GM23338 (cell line): ENCODE measurements around the gene CPNE4. TPM values are rescaled to one million over a fixed set of nuclear protein-coding genes. Genes with fewer than 3 reads are reported as not detected.
A peak's percentile ranks its signal among the peaks of the same experiment; 100 is the strongest.

Experiments
- ATAC-seq: fragments of 200-7000 bp; cut with Tn5 transposase; 3 replicates; pipeline ENCODE4 v1.9.1; 2020
- DNase-seq: peaks from one replicate; pipeline ENCODE4 v3.0.0-alpha.2; 2015; ENCODE audit warnings: low spot score
- H2AFZ ChIP-seq: fragments of 200-600 bp; sonication (generic); 2 replicates; pipeline ENCODE4 v1.8.0; 2016; ENCODE audit warnings: antibody characterized with exemption, mild to moderate bottlenecking, moderate library complexity
- H3F3A ChIP-seq: fragments of 200-600 bp; sonication (generic); replicated peaks from 2 replicates; pipeline ENCODE4 v1.8.0; 2017; ENCODE audit warnings: antibody characterized with exemption, mixed run types, low read depth
- H3K27ac ChIP-seq: fragments of 200-600 bp; sonication (generic); 2 replicates; pipeline ENCODE4 v1.6.1; 2016; ENCODE audit warnings: low read depth
- H3K27me3 ChIP-seq: fragments of 200-600 bp; sonication (generic); 2 replicates; pipeline ENCODE4 v1.8.0; 2016; ENCODE audit warnings: mild to moderate bottlenecking, mixed run types, moderate library complexity; ENCODE audit not compliant: insufficient read depth
- H3K36me3 ChIP-seq: fragments of 200-600 bp; sonication (generic); 2 replicates; pipeline ENCODE4 v1.8.0; 2016; ENCODE audit warnings: mild to moderate bottlenecking; ENCODE audit not compliant: insufficient read depth
- H3K4me1 ChIP-seq: fragments of 200-600 bp; sonication (generic); 2 replicates; pipeline ENCODE4 v1.8.0; 2016; ENCODE audit warnings: mild to moderate bottlenecking, moderate library complexity; ENCODE audit not compliant: insufficient read depth
- H3K4me2 ChIP-seq: fragments of 200-600 bp; sonication (generic); 2 replicates; pipeline ENCODE4 v1.7.1; 2017; ENCODE audit warnings: mixed run types
- H3K4me3 ChIP-seq: fragments of 200-600 bp; sonication (generic); 2 replicates; pipeline ENCODE4 v1.6.1; 2016; ENCODE audit warnings: mixed run types
- H3K79me2 ChIP-seq: fragments of 200-600 bp; sonication (generic); replicated peaks from 2 replicates; pipeline ENCODE4 v1.8.0; 2017; ENCODE audit warnings: mild to moderate bottlenecking; ENCODE audit not compliant: insufficient read depth
- H3K9me2 ChIP-seq: fragments of 200-600 bp; sonication (generic); 2 replicates; pipeline ENCODE4 v1.8.0; 2017; ENCODE audit not compliant: insufficient read depth
- H4K20me1 ChIP-seq: fragments of 200-600 bp; sonication (generic); replicated peaks from 2 replicates; pipeline ENCODE4 v1.8.0; 2017; ENCODE audit warnings: mild to moderate bottlenecking; ENCODE audit not compliant: insufficient read depth
- H3K27ac Mint-ChIP-seq: 2 replicates; pipeline ENCODE4 v1.8.0; 2020; ENCODE audit warnings: inconsistent platforms, mild to moderate bottlenecking, moderate library complexity, mixed read lengths
- H3K27me3 Mint-ChIP-seq: 3 replicates; pipeline ENCODE4 v1.8.0; 2022; ENCODE audit warnings: low read depth, mild to moderate bottlenecking, moderate library complexity, mixed read lengths, inconsistent platforms; ENCODE audit not compliant: insufficient read depth, poor library complexity
- H3K36me3 Mint-ChIP-seq: 3 replicates; pipeline ENCODE4 v1.8.0; 2021; ENCODE audit warnings: low read depth, mild to moderate bottlenecking, inconsistent platforms, moderate library complexity, mixed read lengths
- H3K4me1 Mint-ChIP-seq: 3 replicates; pipeline ENCODE4 v1.8.0; 2020; ENCODE audit warnings: mild to moderate bottlenecking, inconsistent platforms, mixed read lengths
- H3K4me3 Mint-ChIP-seq: 3 replicates; pipeline ENCODE4 v1.8.0; 2021; ENCODE audit warnings: moderate library complexity, mild to moderate bottlenecking, inconsistent platforms, mixed read lengths
- H3K9me3 Mint-ChIP-seq: 3 replicates; pipeline ENCODE4 v1.8.0; 2020; ENCODE audit warnings: moderate library complexity, mild to moderate bottlenecking, inconsistent platforms, mixed read lengths
- CREB1 ChIP-seq: fragments of 250-450 bp; sonication (Bioruptor Pico); IDR thresholded peaks from 2 replicates; pipeline ENCODE4 v1.5.0; 2020; ENCODE audit warnings: low read depth, mild to moderate bottlenecking, moderate library complexity
- EZH2 ChIP-seq: fragments of 200-600 bp; sonication (generic); IDR thresholded peaks from one replicate; pipeline ENCODE4 v1.8.0; 2017; ENCODE audit warnings: antibody characterized with exemption, mild to moderate bottlenecking, low read depth; ENCODE audit not compliant: unreplicated experiment
- EZH2phosphoT487 ChIP-seq: fragments of 200-600 bp; sonication (generic); IDR thresholded peaks from one replicate; pipeline ENCODE4 v1.8.1; 2018; ENCODE audit warnings: antibody characterized with exemption; ENCODE audit not compliant: unreplicated experiment
- JUNB ChIP-seq: IDR thresholded peaks from one replicate; pipeline ENCODE4 v1.6.1; 2016; ENCODE audit warnings: antibody characterized with exemption; ENCODE audit not compliant: unreplicated experiment
- NANOG ChIP-seq: IDR thresholded peaks from 2 replicates; pipeline ENCODE4 v1.6.1; 2016; ENCODE audit warnings: antibody characterized with exemption, borderline replicate concordance
- POLR2AphosphoS5 ChIP-seq: IDR thresholded peaks from 2 replicates; pipeline ENCODE4 v1.6.1; 2016; ENCODE audit warnings: antibody characterized with exemption, low read depth
- ZNF331 ChIP-seq: fragments of 250-450 bp; sonication (Bioruptor Pico); IDR thresholded peaks from 2 replicates; pipeline ENCODE4 v1.5.0; 2020; ENCODE audit warnings: low read depth, mild to moderate bottlenecking, moderate library complexity
- polyA plus RNA-seq: library from polyadenylated mRNA; unstranded; fragments of >200 nt; fragmentation: Nextera tagmentation; extraction: Ambion mirVana; gene quantifications from 2 replicates; pipeline ENCODE4 v1.2.1, GENCODE V29; 2016
- total RNA-seq: library from RNA; depleted of rRNA; stranded (reverse); fragments of >200 nt; shearing (Covaris generic); gene quantifications from 2 replicates; pipeline ENCODE4 v1.2.3, GENCODE V29; 2014
- TF ChIP-seq, protein P1 (sequence below): IDR thresholded peaks from one replicate; pipeline ENCODE4 v1.6.1; 2018; ENCODE audit warnings: antibody characterized with exemption; ENCODE audit not compliant: unreplicated experiment
- TF ChIP-seq, protein P2 (sequence below), 2 experiments: fragments of 200-600 bp in 1 of 2; sonication (generic) in 1 of 2; conservative IDR thresholded peaks; 2 replicates each; pipeline versions ENCODE4 v1.5.1 to v1.6.1; 2016 to 2017; ENCODE audit warnings: antibody characterized with exemption in 2 of 2, low read depth in 2 of 2, mild to moderate bottlenecking in 2 of 2, moderate library complexity in 1 of 2
- TF ChIP-seq, protein P3 (sequence below): IDR thresholded peaks from 2 replicates; pipeline ENCODE4 v1.6.1; 2016; ENCODE audit warnings: antibody characterized with exemption

CPNE4 gene
- total and polyA plus RNA-seq, 2 experiments from 2014 or later = 2.0 to 6.5 TPM

DNA sequence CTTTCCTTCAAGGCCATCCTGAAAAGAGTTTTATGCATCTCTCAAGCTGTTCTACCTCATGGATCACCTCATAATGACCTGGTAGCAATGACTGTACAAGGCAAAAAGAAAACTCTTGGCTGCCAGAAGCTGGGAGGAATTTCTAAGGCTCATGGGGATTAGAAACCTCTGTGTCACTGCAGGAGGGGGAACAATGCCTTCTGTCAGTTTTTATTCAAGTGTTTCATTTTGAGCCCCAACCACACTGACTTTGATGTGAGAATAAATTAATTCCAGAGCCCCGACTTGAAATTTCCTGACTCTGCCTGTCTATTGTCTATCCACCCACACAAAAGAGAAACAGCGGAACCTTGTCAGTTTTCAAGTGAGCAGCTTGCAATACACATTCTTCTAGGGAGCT is 473.3 kb downstream of the CPNE4 start:
- peaks cover 32% of the 10 kb centered on the region for H3K4me1 Mint-ChIP-seq
- Histone ChIP-seq H3K4me2 (no peak overlapping the region), H3K4me3 (no peak overlapping the region), H3K4me1 (peaks cover 30% of the 10 kb centered on the region), H3K36me3 (no peaks in the 10 kb centered on the region), H3K9me2 (no peaks in the 10 kb centered on the region), H4K20me1 (no peaks in the 10 kb centered on the region), H3F3A (no peaks in the 10 kb centered on the region), H3K27ac (no peak overlapping the region), H3K79me2 (no peaks in the 10 kb centered on the region), H3K27me3 (no peaks in the 10 kb centered on the region), H2AFZ (no peak overlapping the region)
- peak overlapping the region; percentile 61; the same call in 1 of the 2 replicates for H3K27ac Mint-ChIP-seq
- no peaks in the 10 kb centered on the region for H3K36me3 Mint-ChIP-seq
- DNase-seq (peak; percentile 8), ATAC-seq (no peak)
- H3K9me3 Mint-ChIP-seq = no peaks in the 10 kb centered on the region
- no peaks in the 10 kb centered on the region for H3K27me3 Mint-ChIP-seq
- H3K4me3 Mint-ChIP-seq = no peak overlapping the region
- TF ChIP-seq, protein P1, sequence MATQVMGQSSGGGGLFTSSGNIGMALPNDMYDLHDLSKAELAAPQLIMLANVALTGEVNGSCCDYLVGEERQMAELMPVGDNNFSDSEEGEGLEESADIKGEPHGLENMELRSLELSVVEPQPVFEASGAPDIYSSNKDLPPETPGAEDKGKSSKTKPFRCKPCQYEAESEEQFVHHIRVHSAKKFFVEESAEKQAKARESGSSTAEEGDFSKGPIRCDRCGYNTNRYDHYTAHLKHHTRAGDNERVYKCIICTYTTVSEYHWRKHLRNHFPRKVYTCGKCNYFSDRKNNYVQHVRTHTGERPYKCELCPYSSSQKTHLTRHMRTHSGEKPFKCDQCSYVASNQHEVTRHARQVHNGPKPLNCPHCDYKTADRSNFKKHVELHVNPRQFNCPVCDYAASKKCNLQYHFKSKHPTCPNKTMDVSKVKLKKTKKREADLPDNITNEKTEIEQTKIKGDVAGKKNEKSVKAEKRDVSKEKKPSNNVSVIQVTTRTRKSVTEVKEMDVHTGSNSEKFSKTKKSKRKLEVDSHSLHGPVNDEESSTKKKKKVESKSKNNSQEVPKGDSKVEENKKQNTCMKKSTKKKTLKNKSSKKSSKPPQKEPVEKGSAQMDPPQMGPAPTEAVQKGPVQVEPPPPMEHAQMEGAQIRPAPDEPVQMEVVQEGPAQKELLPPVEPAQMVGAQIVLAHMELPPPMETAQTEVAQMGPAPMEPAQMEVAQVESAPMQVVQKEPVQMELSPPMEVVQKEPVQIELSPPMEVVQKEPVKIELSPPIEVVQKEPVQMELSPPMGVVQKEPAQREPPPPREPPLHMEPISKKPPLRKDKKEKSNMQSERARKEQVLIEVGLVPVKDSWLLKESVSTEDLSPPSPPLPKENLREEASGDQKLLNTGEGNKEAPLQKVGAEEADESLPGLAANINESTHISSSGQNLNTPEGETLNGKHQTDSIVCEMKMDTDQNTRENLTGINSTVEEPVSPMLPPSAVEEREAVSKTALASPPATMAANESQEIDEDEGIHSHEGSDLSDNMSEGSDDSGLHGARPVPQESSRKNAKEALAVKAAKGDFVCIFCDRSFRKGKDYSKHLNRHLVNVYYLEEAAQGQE = no peak
- TF ChIP-seq CREB1 = no peak
- TF ChIP-seq EZH2 = no peak
- TF ChIP-seq, protein P2, sequence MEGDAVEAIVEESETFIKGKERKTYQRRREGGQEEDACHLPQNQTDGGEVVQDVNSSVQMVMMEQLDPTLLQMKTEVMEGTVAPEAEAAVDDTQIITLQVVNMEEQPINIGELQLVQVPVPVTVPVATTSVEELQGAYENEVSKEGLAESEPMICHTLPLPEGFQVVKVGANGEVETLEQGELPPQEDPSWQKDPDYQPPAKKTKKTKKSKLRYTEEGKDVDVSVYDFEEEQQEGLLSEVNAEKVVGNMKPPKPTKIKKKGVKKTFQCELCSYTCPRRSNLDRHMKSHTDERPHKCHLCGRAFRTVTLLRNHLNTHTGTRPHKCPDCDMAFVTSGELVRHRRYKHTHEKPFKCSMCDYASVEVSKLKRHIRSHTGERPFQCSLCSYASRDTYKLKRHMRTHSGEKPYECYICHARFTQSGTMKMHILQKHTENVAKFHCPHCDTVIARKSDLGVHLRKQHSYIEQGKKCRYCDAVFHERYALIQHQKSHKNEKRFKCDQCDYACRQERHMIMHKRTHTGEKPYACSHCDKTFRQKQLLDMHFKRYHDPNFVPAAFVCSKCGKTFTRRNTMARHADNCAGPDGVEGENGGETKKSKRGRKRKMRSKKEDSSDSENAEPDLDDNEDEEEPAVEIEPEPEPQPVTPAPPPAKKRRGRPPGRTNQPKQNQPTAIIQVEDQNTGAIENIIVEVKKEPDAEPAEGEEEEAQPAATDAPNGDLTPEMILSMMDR (conservative IDR thresholded peaks at IDR 0.05; ENCODE audit: low read depth in 2 of 2) = no peak
- TF ChIP-seq NANOG = no peak
- TF ChIP-seq, protein P3, sequence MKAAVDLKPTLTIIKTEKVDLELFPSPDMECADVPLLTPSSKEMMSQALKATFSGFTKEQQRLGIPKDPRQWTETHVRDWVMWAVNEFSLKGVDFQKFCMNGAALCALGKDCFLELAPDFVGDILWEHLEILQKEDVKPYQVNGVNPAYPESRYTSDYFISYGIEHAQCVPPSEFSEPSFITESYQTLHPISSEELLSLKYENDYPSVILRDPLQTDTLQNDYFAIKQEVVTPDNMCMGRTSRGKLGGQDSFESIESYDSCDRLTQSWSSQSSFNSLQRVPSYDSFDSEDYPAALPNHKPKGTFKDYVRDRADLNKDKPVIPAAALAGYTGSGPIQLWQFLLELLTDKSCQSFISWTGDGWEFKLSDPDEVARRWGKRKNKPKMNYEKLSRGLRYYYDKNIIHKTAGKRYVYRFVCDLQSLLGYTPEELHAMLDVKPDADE = no peak
- TF ChIP-seq ZNF331 (CRISPR knock-in tag) = no peak
- no peak for TF ChIP-seq JUNB
- no peak for TF ChIP-seq EZH2phosphoT487
- no peak for TF ChIP-seq POLR2AphosphoS5

DNA sequence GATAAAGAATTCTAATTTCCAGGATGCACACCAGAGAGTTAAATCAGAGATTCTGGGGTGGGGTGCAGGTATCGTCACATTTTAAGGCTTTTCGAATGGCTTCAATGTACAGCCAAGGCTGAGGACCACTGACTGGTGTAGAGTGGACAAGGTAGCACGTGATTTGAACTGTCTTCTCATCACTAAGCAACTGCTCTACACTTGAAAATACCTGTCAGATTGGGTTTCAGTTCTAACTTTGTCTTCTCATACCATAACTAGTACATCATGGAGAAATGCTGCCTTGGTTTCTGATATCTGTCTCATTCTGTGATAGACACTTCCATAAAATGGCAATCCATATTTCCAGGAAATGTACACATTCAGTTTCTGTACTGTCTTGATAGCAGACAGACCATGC is 474.0 kb downstream of the CPNE4 start:
- Histone ChIP-seq H3K4me1 (peaks cover 30% of the 10 kb centered on the region), H4K20me1 (no peaks in the 10 kb centered on the region), H3K9me2 (no peaks in the 10 kb centered on the region), H3K36me3 (no peaks in the 10 kb centered on the region), H3K4me2 (no peak overlapping the region), H3K27me3 (no peaks in the 10 kb centered on the region), H3K27ac (no peak overlapping the region), H3K4me3 (no peak overlapping the region), H3F3A (no peaks in the 10 kb centered on the region), H2AFZ (no peak overlapping the region), H3K79me2 (no peaks in the 10 kb centered on the region)
- Mint-ChIP-seq H3K27ac (no peak overlapping the region), H3K4me3 (no peak overlapping the region), H3K36me3 (no peaks in the 10 kb centered on the region), H3K9me3 (no peaks in the 10 kb centered on the region), H3K27me3 (no peaks in the 10 kb centered on the region), H3K4me1 (peaks cover 32% of the 10 kb centered on the region)
- DNase-seq (no peak), ATAC-seq (no peak)
- TF ChIP-seq, protein P1 = no peak
- TF ChIP-seq CREB1 = no peak
